ENCODE results near the gene EEF2K. TPM values are rescaled to one million over a fixed set of nuclear protein-coding genes. Genes with fewer than 3 reads are reported as not detected.

Gene EEF2K
- total and polyA plus RNA-seq, 2 of the 13 experiments (the other 11 are each of a cell fraction or from before 2014, with no cell fraction given), result 22.0 to 23.8 TPM

DNA sequence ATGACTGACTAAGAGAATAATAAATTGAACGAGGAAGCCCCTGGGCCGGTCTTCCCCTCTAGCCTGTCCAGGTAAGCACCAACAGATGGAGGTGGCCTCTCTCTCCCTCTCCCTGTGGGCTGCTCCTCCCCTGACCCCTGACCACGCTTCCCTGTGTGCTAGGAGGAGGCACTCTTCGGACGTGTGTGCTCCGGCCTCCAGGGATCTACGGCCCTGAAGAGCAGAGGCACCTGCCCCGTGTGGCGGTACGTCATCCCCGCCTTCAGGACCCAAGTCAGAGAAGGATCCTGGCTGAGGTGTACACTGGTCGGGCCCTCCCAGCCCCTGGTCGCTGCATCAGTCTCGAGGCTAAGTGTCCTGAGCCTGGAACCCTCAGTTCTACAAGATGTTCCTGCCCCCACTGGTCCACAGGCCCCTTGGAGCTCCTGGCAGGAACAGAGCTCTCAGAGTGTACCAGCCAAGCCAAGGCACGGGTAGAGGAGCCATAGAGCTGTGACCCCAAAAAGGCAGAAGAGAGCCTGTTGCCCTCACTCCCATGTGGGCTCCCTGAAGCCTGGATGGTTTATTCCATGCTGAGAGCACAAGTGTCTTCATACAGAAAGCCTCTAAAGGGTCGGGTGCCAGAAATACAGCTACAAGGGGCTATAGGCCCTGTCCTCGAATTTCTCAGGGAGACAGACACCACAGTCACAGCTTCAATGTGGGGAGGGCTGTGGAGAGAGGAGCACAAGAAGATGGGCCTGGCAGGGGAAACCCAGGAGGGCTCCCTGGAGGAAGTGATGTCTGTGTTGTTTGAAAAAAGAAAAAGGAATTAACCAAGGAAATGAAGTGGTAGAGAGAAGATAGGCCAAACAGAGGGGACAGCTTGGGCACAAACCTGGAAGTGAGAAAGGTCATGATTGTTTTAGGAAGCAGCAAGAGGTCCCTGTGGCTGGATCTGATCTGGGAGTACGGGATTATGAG is 27.8 kb upstream of the EEF2K start (continued):
- TF ChIP-seq ZMYM3 (CRISPR knock-in tag; IDR thresholded peaks at IDR 0.05), result peak; percentile 49; the same call in 1 of the 2 replicates
- peak; percentile 73; the same call in 1 of the 2 replicates for TF ChIP-seq ZNF274 (CRISPR knock-in tag; IDR thresholded peaks at IDR 0.05)
- TF ChIP-seq ZNF891 (CRISPR knock-in tag; IDR thresholded peaks at IDR 0.05), result peak; percentile 49; the same call in 1 of the 2 replicates
- TF ChIP-seq ZNF570 (CRISPR knock-in tag; IDR thresholded peaks at IDR 0.05; ENCODE audit: borderline replicate concordance), result no peak
- no peak for TF ChIP-seq THYN1 (CRISPR knock-in tag; IDR thresholded peaks at IDR 0.05; ENCODE audit: borderline replicate concordance, low read depth)
- TF ChIP-seq, protein P1, sequence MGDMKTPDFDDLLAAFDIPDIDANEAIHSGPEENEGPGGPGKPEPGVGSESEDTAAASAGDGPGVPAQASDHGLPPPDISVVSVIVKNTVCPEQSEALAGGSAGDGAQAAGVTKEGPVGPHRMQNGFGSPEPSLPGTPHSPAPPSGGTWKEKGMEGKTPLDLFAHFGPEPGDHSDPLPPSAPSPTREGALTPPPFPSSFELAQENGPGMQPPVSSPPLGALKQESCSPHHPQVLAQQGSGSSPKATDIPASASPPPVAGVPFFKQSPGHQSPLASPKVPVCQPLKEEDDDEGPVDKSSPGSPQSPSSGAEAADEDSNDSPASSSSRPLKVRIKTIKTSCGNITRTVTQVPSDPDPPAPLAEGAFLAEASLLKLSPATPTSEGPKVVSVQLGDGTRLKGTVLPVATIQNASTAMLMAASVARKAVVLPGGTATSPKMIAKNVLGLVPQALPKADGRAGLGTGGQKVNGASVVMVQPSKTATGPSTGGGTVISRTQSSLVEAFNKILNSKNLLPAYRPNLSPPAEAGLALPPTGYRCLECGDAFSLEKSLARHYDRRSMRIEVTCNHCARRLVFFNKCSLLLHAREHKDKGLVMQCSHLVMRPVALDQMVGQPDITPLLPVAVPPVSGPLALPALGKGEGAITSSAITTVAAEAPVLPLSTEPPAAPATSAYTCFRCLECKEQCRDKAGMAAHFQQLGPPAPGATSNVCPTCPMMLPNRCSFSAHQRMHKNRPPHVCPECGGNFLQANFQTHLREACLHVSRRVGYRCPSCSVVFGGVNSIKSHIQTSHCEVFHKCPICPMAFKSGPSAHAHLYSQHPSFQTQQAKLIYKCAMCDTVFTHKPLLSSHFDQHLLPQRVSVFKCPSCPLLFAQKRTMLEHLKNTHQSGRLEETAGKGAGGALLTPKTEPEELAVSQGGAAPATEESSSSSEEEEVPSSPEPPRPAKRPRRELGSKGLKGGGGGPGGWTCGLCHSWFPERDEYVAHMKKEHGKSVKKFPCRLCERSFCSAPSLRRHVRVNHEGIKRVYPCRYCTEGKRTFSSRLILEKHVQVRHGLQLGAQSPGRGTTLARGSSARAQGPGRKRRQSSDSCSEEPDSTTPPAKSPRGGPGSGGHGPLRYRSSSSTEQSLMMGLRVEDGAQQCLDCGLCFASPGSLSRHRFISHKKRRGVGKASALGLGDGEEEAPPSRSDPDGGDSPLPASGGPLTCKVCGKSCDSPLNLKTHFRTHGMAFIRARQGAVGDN (CRISPR knock-in tag; IDR thresholded peaks at IDR 0.05), result peak; percentile 35
- TF ChIP-seq, protein P2, sequence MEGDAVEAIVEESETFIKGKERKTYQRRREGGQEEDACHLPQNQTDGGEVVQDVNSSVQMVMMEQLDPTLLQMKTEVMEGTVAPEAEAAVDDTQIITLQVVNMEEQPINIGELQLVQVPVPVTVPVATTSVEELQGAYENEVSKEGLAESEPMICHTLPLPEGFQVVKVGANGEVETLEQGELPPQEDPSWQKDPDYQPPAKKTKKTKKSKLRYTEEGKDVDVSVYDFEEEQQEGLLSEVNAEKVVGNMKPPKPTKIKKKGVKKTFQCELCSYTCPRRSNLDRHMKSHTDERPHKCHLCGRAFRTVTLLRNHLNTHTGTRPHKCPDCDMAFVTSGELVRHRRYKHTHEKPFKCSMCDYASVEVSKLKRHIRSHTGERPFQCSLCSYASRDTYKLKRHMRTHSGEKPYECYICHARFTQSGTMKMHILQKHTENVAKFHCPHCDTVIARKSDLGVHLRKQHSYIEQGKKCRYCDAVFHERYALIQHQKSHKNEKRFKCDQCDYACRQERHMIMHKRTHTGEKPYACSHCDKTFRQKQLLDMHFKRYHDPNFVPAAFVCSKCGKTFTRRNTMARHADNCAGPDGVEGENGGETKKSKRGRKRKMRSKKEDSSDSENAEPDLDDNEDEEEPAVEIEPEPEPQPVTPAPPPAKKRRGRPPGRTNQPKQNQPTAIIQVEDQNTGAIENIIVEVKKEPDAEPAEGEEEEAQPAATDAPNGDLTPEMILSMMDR (CRISPR knock-in tag; IDR thresholded peaks at IDR 0.05), result 0 out of 2 replicates have a peak, but pooled peaks have one; percentile 7
- TF ChIP-seq NRL (CRISPR knock-in tag; IDR thresholded peaks at IDR 0.05; ENCODE audit: borderline replicate concordance), result peak; percentile 62; the same call in 1 of the 2 replicates
- TF ChIP-seq ZBTB33 (CRISPR knock-in tag; IDR thresholded peaks at IDR 0.05), result no peak
- TF ChIP-seq KDM5B (CRISPR knock-in tag; IDR thresholded peaks at IDR 0.05; ENCODE audit: borderline replicate concordance), result peak; percentile 52; the same call in 1 of the 2 replicates
- TF ChIP-seq ZFP36 (IDR thresholded peaks at IDR 0.05; ENCODE audit: borderline replicate concordance, low read depth, low read length, partially characterized antibody), result peak; percentile 96

All from HepG2 (cell line).